ENCODE measurements around the gene ACD.

- TF ChIP-seq POLR2A (IDR thresholded peaks at IDR 0.05; ENCODE audit: low read length) = no peak
- no peak for TF ChIP-seq GATA1 (IDR thresholded peaks at IDR 0.05; ENCODE audit: low read depth, low read length)
Measured at GRCh38 chr16:67637625-67638024, 22.4 kb downstream of the ACD start.

Data from erythroblast (primary cell).